AG04449 (cell line): ENCODE results near the gene MACC1.
"Not testable (repeated sequence)": the region's sequence is repeated elsewhere in the genome, so short reads cannot be mapped to it uniquely, and the experiment has no call there.

ENCODE experiments used
- CTCF ChIA-PET: fragments of 350-600 bp; formaldehyde crosslinking; extraction: SDS; loops from one replicate; lab custom pipeline; 2021; ENCODE audit warnings: antibody characterized with exemption; lab: Yijun Ruan, JAX
- POLR2A ChIA-PET: fragments of 400-600, 350-600 bp; formaldehyde crosslinking; extraction: SDS; loops from one replicate; lab custom pipeline; 2020; ENCODE audit warnings: antibody characterized with exemption, inconsistent platforms; lab: Yijun Ruan, JAX
- DNase-seq: peaks from one replicate; pipeline ENCODE4 v3.0.0-alpha.2; 2010; ENCODE audit warnings: low read depth, low spot score
- H3K4me3 ChIP-seq: 2 replicates; pipeline ENCODE4 v1.5.1; 2011; ENCODE audit warnings: low read depth, mild to moderate bottlenecking, control low read depth, low read length
- TF ChIP-seq, protein P1 (sequence below): IDR thresholded peaks from one replicate; pipeline ENCODE4 v1.5.1; 2011; ENCODE audit warnings: mild to moderate bottlenecking, moderate library complexity, low read length, control low read depth, inconsistent platforms; ENCODE audit not compliant: insufficient read depth; ENCODE audit errors: missing control alignments

Gene MACC1

DNA sequence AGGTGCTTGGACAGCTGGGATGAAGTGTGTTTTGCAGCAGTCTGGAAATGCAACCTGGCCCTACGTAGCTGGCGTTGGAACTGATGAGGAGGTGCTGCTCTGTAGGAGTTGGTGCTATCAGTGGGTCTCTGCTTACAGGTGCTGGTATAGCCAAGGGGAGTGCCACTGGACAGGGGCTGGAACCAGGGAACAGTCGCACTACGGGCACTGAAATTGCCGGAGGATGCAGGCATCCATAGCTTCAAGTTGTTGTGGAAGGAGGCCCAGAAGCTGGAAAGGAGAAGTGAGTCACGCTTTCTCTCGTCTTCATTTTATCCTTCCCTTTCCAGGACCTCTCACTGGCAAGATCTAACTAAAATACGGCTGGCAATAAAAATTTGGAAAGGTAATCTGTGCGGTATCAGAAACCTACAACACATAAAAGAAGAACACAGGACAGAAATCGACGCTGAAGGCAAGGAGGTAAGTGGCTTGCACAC is 25.8 kb downstream of the MACC1 start:
- ChIA-PET POLR2A (no interaction called here), CTCF (interaction anchor here (1.3 kb wide), 1 partner anchor 33 kb away, joined by 3 read pairs; no protein-coding TSS in a partner anchor)
- no peak for DNase-seq
- no peak overlapping the region for H3K4me3 ChIP-seq
- TF ChIP-seq, protein P1, sequence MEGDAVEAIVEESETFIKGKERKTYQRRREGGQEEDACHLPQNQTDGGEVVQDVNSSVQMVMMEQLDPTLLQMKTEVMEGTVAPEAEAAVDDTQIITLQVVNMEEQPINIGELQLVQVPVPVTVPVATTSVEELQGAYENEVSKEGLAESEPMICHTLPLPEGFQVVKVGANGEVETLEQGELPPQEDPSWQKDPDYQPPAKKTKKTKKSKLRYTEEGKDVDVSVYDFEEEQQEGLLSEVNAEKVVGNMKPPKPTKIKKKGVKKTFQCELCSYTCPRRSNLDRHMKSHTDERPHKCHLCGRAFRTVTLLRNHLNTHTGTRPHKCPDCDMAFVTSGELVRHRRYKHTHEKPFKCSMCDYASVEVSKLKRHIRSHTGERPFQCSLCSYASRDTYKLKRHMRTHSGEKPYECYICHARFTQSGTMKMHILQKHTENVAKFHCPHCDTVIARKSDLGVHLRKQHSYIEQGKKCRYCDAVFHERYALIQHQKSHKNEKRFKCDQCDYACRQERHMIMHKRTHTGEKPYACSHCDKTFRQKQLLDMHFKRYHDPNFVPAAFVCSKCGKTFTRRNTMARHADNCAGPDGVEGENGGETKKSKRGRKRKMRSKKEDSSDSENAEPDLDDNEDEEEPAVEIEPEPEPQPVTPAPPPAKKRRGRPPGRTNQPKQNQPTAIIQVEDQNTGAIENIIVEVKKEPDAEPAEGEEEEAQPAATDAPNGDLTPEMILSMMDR, result no peak

DNA sequence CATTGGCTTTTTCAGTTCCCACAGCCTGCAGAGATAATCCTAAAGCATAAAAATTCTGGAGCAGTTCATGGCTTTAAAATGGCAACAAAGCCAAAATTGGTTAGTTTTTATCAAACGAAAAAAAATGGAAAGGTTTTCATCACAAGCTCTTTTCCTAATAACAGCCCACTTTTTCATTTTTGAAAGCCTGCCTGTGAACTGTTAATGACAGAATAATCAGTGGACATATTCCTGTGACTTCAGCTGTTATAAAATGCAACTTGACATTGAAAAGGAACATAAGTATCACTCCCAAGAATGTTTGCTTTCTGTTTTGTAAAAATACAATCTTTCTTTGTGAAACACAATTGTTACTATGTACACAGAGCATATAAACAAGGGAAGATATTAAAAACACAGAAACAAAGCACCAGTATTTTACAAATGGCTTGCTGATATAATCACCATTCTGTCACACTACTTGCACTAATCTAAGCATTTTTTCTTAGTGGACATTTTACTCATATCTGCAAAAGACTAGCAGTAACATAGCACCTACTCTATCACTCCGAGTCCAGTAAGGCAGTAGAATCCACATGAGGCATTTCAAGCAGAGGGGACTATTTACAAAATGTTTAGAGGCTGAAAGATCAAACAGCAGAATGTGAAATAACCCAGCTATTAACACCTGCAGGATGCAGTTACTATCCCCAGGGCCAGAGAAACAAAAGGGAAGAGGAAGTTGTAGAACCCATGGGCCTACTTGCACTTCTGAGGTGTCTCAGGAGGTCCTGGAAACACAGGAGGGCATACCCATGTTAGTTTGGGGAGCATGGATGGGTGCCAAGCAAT is 26.4 kb downstream of the MACC1 start:
- POLR2A ChIA-PET, result no interaction called here
- DNase-seq, result no peak
- TF ChIP-seq, protein P1, result no peak
- CTCF ChIA-PET, result interaction anchor here (1.3 to 1.5 kb wide), 2 partner anchors 17 to 32 kb away, joined by 3 read pairs; no protein-coding TSS in a partner anchor
- no peak overlapping the region for H3K4me3 ChIP-seq

DNA sequence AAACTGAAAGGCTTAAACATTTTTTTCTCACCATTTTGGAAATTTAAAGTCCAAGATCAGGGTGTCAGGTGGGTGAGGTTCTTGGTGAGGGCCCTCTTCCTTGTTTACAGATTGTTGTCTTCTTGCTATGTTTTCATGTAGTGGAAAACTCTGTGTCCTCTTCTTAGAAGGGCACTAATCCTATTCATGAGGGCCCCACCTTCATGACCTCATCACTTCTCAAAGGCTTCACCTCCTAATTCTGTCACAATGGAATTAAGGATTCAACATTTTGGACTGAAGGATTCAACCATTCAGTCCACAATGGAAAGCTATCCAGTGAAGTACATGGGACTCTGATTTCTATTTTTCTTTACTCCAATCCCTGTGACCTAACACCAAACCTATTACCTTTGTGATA is 27.3 kb downstream of the MACC1 start:
- DNase-seq, result no peak
- POLR2A ChIA-PET, result no interaction called here

DNA sequence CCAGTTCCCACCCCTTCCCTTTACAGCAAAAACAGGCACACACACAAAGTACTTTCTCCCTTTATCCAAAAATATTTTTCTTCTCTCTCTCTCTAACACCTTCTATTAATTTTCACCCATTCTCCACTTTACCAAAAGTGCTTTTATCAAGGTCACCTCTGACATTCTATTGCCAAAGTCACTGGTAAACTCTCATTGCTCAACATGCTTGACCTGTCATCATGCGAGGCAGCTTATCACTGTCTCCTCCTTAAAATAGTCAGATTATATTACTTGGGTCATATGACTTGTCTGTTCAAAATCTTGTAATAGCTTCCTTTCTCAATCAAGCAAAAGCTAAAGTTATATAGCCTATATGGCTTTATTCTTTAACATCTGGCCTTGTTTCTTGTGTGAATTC is 28.6 kb downstream of the MACC1 start:
- DNase-seq, result no peak
- ChIA-PET CTCF (interaction anchor here (0.7 kb wide), 1 partner anchor 206 kb away, joined by 3 read pairs; no protein-coding TSS in a partner anchor), POLR2A (no interaction called here)
- TF ChIP-seq, protein P1, result no peak
- no peak overlapping the region for H3K4me3 ChIP-seq

More for the DNA sequence above, 27.3 kb downstream of the MACC1 start:
- TF ChIP-seq, protein P1, result no peak
- CTCF ChIA-PET, result interaction anchor here (1.3 to 1.5 kb wide), 2 partner anchors 16 to 31 kb away, joined by 3 read pairs; no protein-coding TSS in a partner anchor
- no peak overlapping the region for H3K4me3 ChIP-seq

DNA sequence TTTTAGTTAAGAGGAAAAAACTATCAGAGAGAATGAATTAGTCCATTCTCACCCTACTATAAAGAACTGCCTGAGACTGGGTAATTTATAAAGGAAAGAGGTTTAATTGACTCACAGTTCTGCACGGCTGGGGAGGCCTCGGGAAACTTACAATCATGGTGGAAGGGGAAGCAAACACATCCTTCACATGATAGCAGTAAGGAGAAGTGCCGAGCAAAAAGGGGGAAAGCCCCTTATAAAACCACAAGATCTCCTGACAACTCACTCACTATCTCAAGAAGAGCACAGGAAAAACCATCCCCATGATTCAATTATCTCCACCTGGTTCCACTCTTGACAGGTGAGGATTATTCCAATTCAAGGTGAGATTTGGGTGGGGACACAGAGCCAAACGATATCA is 29.3 kb downstream of the MACC1 start:
- H3K4me3 ChIP-seq, POLR2A ChIA-PET, DNase-seq: not testable (repeated sequence)
- CTCF ChIA-PET, result interaction anchor here (0.7 kb wide), 1 partner anchor 205 kb away, joined by 3 read pairs; no protein-coding TSS in a partner anchor

DNA sequence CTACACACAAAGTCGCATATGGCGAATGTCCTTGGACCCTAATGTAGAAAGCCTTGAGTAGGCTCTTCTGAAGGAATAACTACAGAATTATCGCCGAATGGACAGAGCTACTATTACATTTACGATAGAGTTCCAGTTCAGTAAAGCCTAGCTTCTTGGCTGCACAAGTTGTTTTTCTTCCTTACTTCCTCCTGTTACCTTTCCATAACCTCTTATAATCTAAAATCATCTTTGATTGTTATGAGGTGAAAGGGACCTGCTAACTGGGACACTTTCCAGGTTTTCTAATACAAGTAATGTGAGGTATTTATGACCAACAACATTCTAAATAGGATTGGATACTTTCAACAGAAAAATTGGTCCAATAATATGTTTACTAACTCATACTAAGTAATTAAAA is 31.2 kb downstream of the MACC1 start:
- POLR2A ChIA-PET, result no interaction called here
- CTCF ChIA-PET, result no interaction called here
- no peak overlapping the region for H3K4me3 ChIP-seq
- DNase-seq, result no peak
- TF ChIP-seq, protein P1, result no peak
